ENCODE measurements around the gene MKRN2. TPM values are rescaled to one million over a fixed set of nuclear protein-coding genes. Genes with fewer than 3 reads are reported as not detected.

Gene MKRN2
- total RNA-seq, 4 donors from 2014 or later = 35.5 to 49.4 (median 45.3) TPM

DNA sequence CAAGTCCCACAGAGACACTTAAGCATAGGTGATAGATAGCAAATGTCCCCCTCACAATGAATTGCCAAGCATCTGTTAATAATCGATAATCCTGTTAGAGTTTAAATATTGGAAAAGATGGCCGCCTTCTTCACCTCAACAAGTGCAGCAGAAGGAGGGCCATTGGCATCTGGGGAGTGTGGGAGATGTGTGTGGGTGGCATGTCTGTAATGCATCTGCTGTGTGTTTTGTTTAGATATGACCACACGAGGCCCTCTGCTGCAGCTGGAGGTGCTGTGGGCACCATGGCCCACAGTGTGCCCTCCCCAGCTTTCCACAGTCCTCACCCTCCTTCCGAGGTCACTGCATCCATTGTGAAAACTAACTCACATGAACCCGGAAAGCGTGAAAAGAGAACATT is 12.9 kb downstream of the MKRN2 start:
- no peak overlapping the region for H3K27ac ChIP-seq
- TF ChIP-seq, protein P1, sequence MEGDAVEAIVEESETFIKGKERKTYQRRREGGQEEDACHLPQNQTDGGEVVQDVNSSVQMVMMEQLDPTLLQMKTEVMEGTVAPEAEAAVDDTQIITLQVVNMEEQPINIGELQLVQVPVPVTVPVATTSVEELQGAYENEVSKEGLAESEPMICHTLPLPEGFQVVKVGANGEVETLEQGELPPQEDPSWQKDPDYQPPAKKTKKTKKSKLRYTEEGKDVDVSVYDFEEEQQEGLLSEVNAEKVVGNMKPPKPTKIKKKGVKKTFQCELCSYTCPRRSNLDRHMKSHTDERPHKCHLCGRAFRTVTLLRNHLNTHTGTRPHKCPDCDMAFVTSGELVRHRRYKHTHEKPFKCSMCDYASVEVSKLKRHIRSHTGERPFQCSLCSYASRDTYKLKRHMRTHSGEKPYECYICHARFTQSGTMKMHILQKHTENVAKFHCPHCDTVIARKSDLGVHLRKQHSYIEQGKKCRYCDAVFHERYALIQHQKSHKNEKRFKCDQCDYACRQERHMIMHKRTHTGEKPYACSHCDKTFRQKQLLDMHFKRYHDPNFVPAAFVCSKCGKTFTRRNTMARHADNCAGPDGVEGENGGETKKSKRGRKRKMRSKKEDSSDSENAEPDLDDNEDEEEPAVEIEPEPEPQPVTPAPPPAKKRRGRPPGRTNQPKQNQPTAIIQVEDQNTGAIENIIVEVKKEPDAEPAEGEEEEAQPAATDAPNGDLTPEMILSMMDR (IDR thresholded peaks at IDR 0.05) = no peak
- TF ChIP-seq EP300 (IDR thresholded peaks at IDR 0.05) (no peak), POLR2A (IDR thresholded peaks at IDR 0.05) (no peak)
- H3K27me3 ChIP-seq = no peaks in the 10 kb centered on the region
- peaks cover 0 to 14% (median 0%) of the 10 kb centered on the region in 4 donors for H3K9me3 ChIP-seq
- no peak for DNase-seq (ENCODE audit: low spot score in 2 of 2)
- no peak overlapping the region for H3K4me3 ChIP-seq
- H3K36me3 ChIP-seq = peaks cover 5 to 88% (median 29%) of the 10 kb centered on the region in 3 donors
- WGBS, 2 donors = 80% methylated on average over 6 of the region's 6 CpGs
- peaks cover 0 to 8% (median 0%) of the 10 kb centered on the region in 4 donors for H3K4me1 ChIP-seq

DNA sequence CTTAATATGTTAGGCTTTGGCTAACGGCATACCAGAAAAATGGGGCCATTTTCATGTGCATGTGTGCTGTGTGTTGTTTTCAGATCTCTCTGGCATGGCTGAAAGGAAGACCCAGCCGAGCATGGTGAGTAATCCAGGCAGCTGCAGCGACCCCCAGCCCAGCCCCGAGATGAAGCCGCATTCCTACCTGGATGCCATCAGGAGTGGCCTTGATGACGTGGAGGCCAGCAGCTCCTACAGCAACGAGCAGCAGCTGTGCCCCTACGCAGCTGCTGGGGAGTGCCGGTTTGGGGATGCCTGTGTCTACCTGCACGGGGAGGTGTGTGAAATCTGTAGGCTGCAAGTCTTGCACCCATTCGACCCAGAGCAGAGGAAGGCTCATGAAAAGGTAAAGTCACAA is 15.1 kb downstream of the MKRN2 start:
- no peak overlapping the region for H3K27ac ChIP-seq
- TF ChIP-seq POLR2A (IDR thresholded peaks at IDR 0.05) (no peak), EP300 (IDR thresholded peaks at IDR 0.05) (no peak)
- TF ChIP-seq, protein P1 (IDR thresholded peaks at IDR 0.05) = no peak
- peaks cover 0 to 12% (median 0%) of the 10 kb centered on the region in 4 donors for H3K4me1 ChIP-seq
- H3K27me3 ChIP-seq = no peaks in the 10 kb centered on the region
- DNase-seq (ENCODE audit: low spot score in 2 of 2) = no peak
- H3K4me3 ChIP-seq = no peak overlapping the region
- WGBS, 2 donors = 90 to 92% methylated on average over 11 of the region's 11 CpGs
- H3K36me3 ChIP-seq = peaks cover 5 to 93% (median 37%) of the 10 kb centered on the region in 3 donors
- no peaks in the 10 kb centered on the region for H3K9me3 ChIP-seq

DNA sequence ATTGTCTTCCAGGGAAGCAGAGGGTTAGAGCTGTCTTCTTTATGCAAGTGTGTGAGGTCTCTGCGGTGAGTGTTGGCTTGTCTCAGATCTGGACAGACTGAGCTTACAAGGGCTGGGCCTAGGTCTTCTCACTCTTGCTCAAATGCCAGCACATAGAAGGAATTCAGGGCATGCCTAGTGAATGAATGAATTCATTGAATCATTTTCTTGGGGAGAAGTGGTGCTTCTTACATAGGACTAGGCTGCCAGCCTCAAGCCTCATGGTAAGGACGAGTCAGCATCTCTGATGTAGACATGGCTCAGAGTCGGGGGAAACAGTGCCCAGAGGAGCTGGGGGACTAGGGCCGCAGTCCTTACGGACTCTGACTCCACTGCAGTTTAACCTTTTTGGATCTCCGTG is 17.2 kb downstream of the MKRN2 start:
- TF ChIP-seq EP300 (IDR thresholded peaks at IDR 0.05) (no peak), POLR2A (IDR thresholded peaks at IDR 0.05) (no peak)
- TF ChIP-seq, protein P1 (IDR thresholded peaks at IDR 0.05) = no peak
- Histone ChIP-seq H3K9me3 (no peaks in the 10 kb centered on the region), H3K4me1 (peaks cover 0 to 12% (median 0%) of the 10 kb centered on the region in 4 donors), H3K4me3 (no peak overlapping the region), H3K36me3 (peaks cover 7 to 100% (median 44%) of the 10 kb centered on the region in 3 donors), H3K27ac (peak overlapping the region in 1 of 4 donors; percentile 13), H3K27me3 (no peaks in the 10 kb centered on the region)
- DNase-seq (ENCODE audit: low spot score in 2 of 2) = no peak
- WGBS, 2 donors = 77 to 84% methylated on average over 6 of the region's 6 CpGs

DNA sequence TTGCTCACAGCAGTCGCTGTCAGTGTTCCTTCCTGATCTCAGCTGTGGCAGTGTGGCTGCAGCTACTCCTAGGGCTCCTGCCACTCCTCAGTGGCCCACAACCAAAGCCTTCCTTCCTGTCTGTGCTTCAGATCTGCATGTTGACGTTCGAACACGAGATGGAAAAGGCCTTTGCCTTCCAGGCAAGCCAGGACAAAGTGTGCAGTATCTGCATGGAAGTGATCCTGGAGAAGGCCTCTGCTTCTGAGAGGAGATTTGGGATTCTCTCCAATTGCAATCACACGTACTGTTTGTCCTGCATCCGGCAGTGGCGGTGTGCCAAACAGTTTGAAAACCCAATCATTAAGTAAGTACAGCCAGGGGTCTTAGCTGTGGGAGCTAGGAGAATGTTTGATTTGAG is 17.8 kb downstream of the MKRN2 start:
- H3K9me3 ChIP-seq = no peaks in the 10 kb centered on the region
- no peak for TF ChIP-seq POLR2A (IDR thresholded peaks at IDR 0.05)
- TF ChIP-seq, protein P1 (IDR thresholded peaks at IDR 0.05) = no peak
- TF ChIP-seq EP300 (IDR thresholded peaks at IDR 0.05) = no peak
- H3K36me3 ChIP-seq = peaks cover 7 to 100% (median 44%) of the 10 kb centered on the region in 3 donors
- no peak overlapping the region for H3K4me3 ChIP-seq
- no peaks in the 10 kb centered on the region for H3K27me3 ChIP-seq
- peak overlapping the region in 1 of 4 donors; percentile 13 for H3K27ac ChIP-seq
- peaks cover 0 to 12% (median 0%) of the 10 kb centered on the region in 4 donors for H3K4me1 ChIP-seq
- no peak for DNase-seq (ENCODE audit: low spot score in 2 of 2)
- 58 to 61% methylated on average over 7 of the region's 7 CpGs for WGBS, 2 donors

DNA sequence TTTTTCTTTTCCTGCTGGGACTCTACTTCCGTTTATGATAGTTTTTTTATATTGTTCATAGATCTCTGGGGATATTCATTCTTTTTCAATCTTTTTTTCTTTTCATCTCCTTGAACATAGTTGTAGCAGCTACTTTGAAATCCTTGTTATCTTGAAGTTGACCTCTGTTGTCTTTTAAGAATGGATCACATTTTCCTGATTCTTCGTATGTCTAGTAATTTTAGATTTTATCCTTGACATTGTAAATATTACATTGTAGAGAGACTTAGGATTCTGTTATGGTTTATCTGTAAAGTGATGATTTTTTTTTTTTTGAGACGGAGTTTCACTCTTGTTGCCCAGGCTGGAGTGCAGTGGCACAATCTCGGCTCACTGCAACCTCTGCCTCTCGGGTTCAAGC is 20.5 kb downstream of the MKRN2 start:
- peaks cover 0 to 12% (median 0%) of the 10 kb centered on the region in 4 donors for H3K4me1 ChIP-seq
- no peaks in the 10 kb centered on the region for H3K27me3 ChIP-seq
- 84 to 89% methylated on average over 5 of the region's 5 CpGs for WGBS, 2 donors
- no peak for DNase-seq (ENCODE audit: low spot score in 2 of 2)
- TF ChIP-seq EP300 (IDR thresholded peaks at IDR 0.05) = no peak
- TF ChIP-seq, protein P1 (IDR thresholded peaks at IDR 0.05) = no peak
- no peak for TF ChIP-seq POLR2A (IDR thresholded peaks at IDR 0.05)
- H3K27ac ChIP-seq = no peak overlapping the region
- no peak overlapping the region for H3K4me3 ChIP-seq
- H3K9me3 ChIP-seq = no peaks in the 10 kb centered on the region
- peaks cover 9 to 100% (median 41%) of the 10 kb centered on the region in 3 donors for H3K36me3 ChIP-seq

Measured in tibial nerve (tissue), 4 donors.